Activated CD8-positive, alpha-beta T cell treated with anti-CD3 and anti-CD28 coated beads for 36 hours (primary cell): Measurements from ENCODE around the gene ZNF747. TPM values are rescaled to one million over a fixed set of nuclear protein-coding genes. Genes with fewer than 3 reads are reported as not detected.

Source experiments
- ATAC-seq: fragments of 200-7000 bp; cut with Tn5 transposase; one replicate; pipeline ENCODE4 v1.10.0; 2021; ENCODE audit warnings: mild to moderate bottlenecking, moderate library complexity
- CTCF ChIA-PET: fragments of 350-600 bp; sonication (Branson Sonifier 250); formaldehyde crosslinking; loops from one replicate; lab custom pipeline; 2021; ENCODE audit warnings: antibody characterized with exemption; lab: Charles Lee
- POLR2A ChIA-PET: fragments of 350-600 bp; sonication (Branson Sonifier 250); formaldehyde crosslinking; loops from one replicate; lab custom pipeline; 2021; ENCODE audit warnings: antibody characterized with exemption; lab: Charles Lee
- DNase-seq: peaks from one replicate; pipeline ENCODE4 v3.0.0-alpha.2; 2020
- H3K27ac Mint-ChIP-seq: one replicate; pipeline ENCODE4 v1.8.0; 2021; ENCODE audit warnings: mild to moderate bottlenecking, mixed read lengths
- H3K27me3 Mint-ChIP-seq: one replicate; pipeline ENCODE4 v1.8.0; 2021; ENCODE audit warnings: mixed read lengths
- H3K36me3 Mint-ChIP-seq: one replicate; pipeline ENCODE4 v1.8.0; 2021; ENCODE audit warnings: low read depth, mixed read lengths
- H3K4me1 Mint-ChIP-seq: one replicate; pipeline ENCODE4 v1.8.0; 2021; ENCODE audit warnings: low read depth, mixed read lengths
- H3K4me3 Mint-ChIP-seq: one replicate; pipeline ENCODE4 v1.8.0; 2021; ENCODE audit warnings: mild to moderate bottlenecking, moderate library complexity, mixed read lengths
- H3K9me3 Mint-ChIP-seq: one replicate; pipeline ENCODE4 v1.8.0; 2021; ENCODE audit warnings: mixed read lengths
- CTCF ChIP-seq: fragments of 200-600 bp; IDR thresholded peaks from one replicate; pipeline ENCODE4 v1.8.0; 2022; ENCODE audit warnings: antibody characterized with exemption, mild to moderate bottlenecking
- intact Hi-C: fragments of 100-400 bp; cut with micrococcal nuclease; formaldehyde crosslinking; loops from one replicate; pipeline ENCODE4 v1.10.0; 2022
- total RNA-seq, 2 experiments: library from RNA; stranded (reverse); gene quantifications; one replicate each; pipeline ENCODE4 v1.2.3, GENCODE V29; 2021

ZNF747 gene
- total RNA-seq, 2 experiments from 2014 or later: 6.7 to 7.9 TPM

- POLR2A ChIA-PET: interaction anchor here (1.1 to 4.0 kb wide), 6 partner anchors 9 to 94 kb away, joined by 3 to 35 read pairs (median 7); partner anchors contain the start of genes ZNF747, ZNF764 and ZNF785
- intact Hi-C loops: no loop called here
- no peaks in the 10 kb centered on the region for H3K27me3 Mint-ChIP-seq
- peaks cover 3% of the 10 kb centered on the region for H3K36me3 Mint-ChIP-seq
- CTCF ChIA-PET: interaction anchor here (0.8 to 2.7 kb wide), 4 partner anchors 10 to 61 kb away, joined by 3 to 16 read pairs (median 4); partner anchors contain the start of genes ZNF747 and ZNF764
- H3K27ac Mint-ChIP-seq: peak overlapping the region; percentile 92
- DNase-seq: peak; percentile 72
- peaks cover 35% of the 10 kb centered on the region for H3K4me1 Mint-ChIP-seq
- H3K4me3 Mint-ChIP-seq: peak overlapping the region; percentile 64
- ATAC-seq: peak; percentile 36
- TF ChIP-seq CTCF: no peak
- no peaks in the 10 kb centered on the region for H3K9me3 Mint-ChIP-seq
These were observed 33.5 kb upstream of the ZNF747 start for GRCh38 chr16:30567991-30568638.

- TF ChIP-seq CTCF: no peak
- H3K27ac Mint-ChIP-seq: peak overlapping the region; percentile 92
- DNase-seq (peak; percentile 77), ATAC-seq (peak; percentile 29)
- H3K27me3 Mint-ChIP-seq: no peaks in the 10 kb centered on the region
- CTCF ChIA-PET: interaction anchor here (0.8 to 2.7 kb wide), 5 partner anchors 10 to 62 kb away, joined by 3 to 16 read pairs (median 4); partner anchors contain the start of genes ZNF747 and ZNF764
- H3K4me1 Mint-ChIP-seq: peaks cover 34% of the 10 kb centered on the region
- peaks cover 3% of the 10 kb centered on the region for H3K36me3 Mint-ChIP-seq
- peak overlapping the region; percentile 21 for H3K4me3 Mint-ChIP-seq
- intact Hi-C loops: no loop called here
- no peaks in the 10 kb centered on the region for H3K9me3 Mint-ChIP-seq
- POLR2A ChIA-PET: interaction anchor here (0.9 to 4.0 kb wide), 6 partner anchors 9 to 32 kb away, joined by 3 to 35 read pairs (median 7); partner anchors contain the start of genes ZNF747, ZNF764 and ZNF785
These were observed 32.7 kb upstream of the ZNF747 start for GRCh38 chr16:30567160-30567990.

GRCh38 chr16:30566531-30566930 is 31.9 kb upstream of the ZNF747 start:
- Mint-ChIP-seq H3K27ac (no peak overlapping the region), H3K9me3 (no peaks in the 10 kb centered on the region), H3K36me3 (peaks cover 2% of the 10 kb centered on the region), H3K27me3 (no peaks in the 10 kb centered on the region), H3K4me1 (peaks cover 31% of the 10 kb centered on the region), H3K4me3 (no peak overlapping the region)
- TF ChIP-seq CTCF: no peak
- DNase-seq (no peak), ATAC-seq (no peak)
- ChIA-PET POLR2A (interaction anchor here (0.9 to 4.0 kb wide), 5 partner anchors 8 to 44 kb away, joined by 3 to 35 read pairs (median 4); partner anchors contain the start of genes ZNF689, ZNF747 and ZNF764), CTCF (interaction anchor here (1.0 to 2.6 kb wide), 4 partner anchors 31 to 137 kb away, joined by 4 to 11 read pairs (median 5); partner anchors contain the start of genes DCTPP1 and ZNF747)
- intact Hi-C loops: no loop called here

- Mint-ChIP-seq H3K27me3 (no peaks in the 10 kb centered on the region), H3K27ac (no peak overlapping the region), H3K4me3 (no peak overlapping the region), H3K4me1 (peaks cover 35% of the 10 kb centered on the region), H3K9me3 (no peaks in the 10 kb centered on the region), H3K36me3 (peaks cover 2% of the 10 kb centered on the region)
- ChIA-PET CTCF (interaction anchor here (1.1 to 2.6 kb wide), 6 partner anchors 31 to 136 kb away, joined by 3 to 11 read pairs (median 5); partner anchors contain the start of genes DCTPP1 and ZNF747), POLR2A (interaction anchor here (0.9 to 4.0 kb wide), 5 partner anchors 8 to 44 kb away, joined by 3 to 35 read pairs (median 4); partner anchors contain the start of genes ZNF689, ZNF747 and ZNF764)
- DNase-seq (no peak), ATAC-seq (no peak)
- no peak for TF ChIP-seq CTCF
- intact Hi-C loops: no loop called here
These were observed 31.3 kb upstream of the ZNF747 start for GRCh38 chr16:30565984-30566383.
